T-cell (primary cell): ENCODE data around the gene VPS8. TPM values are rescaled to one million over a fixed set of nuclear protein-coding genes. Genes with fewer than 3 reads are reported as not detected.

ENCODE experiments used
- ATAC-seq, 4 experiments: fragments of 200-7000 bp in 3 of 4; fragments of 150-1000 bp in 1 of 4; cut with Tn5 transposase; replicated peaks in 1 of 4; 1 replicate in 3 of 4; 2 replicates in 1 of 4; pipeline ENCODE4 v1.10.0; 2021; ENCODE audit warnings: moderate library complexity in 3 of 4, mild to moderate bottlenecking in 2 of 4, moderate number of reproducible peaks in 1 of 4
- CTCF ChIA-PET, 2 donors: fragments of 300-600 bp; sonication (Branson Sonifier 250); formaldehyde crosslinking; loops; one replicate each; lab custom pipeline; 2022; ENCODE audit warnings: antibody characterized with exemption in 2 of 2; lab: Charles Lee
- POLR2A ChIA-PET, 2 donors: fragments of 300-600 bp; sonication (Branson Sonifier 250); formaldehyde crosslinking; loops; one replicate each; lab custom pipeline; 2022; ENCODE audit warnings: antibody characterized with exemption in 2 of 2; lab: Charles Lee
- DNase-seq, 35 experiments: peaks; one replicate each; pipeline versions ENCODE4 v3.0.0 to v3.0.0-alpha.2; 2013 to 2023
- H3K27ac ChIP-seq: one replicate; pipeline ENCODE4 v1.5.1; 2013; ENCODE audit warnings: low read length
- H3K27me3 ChIP-seq, 2 experiments: replicated peaks in 1 of 2; 1 replicate in 1 of 2; 2 replicates in 1 of 2; pipeline versions ENCODE4 v1.6.1 to v1.7.0; 2013; ENCODE audit warnings: low read length in 1 of 2, mixed read lengths in 1 of 2; ENCODE audit not compliant: control insufficient read depth in 2 of 2, insufficient read depth in 2 of 2; ENCODE audit errors: extremely low read depth in 1 of 2
- H3K36me3 ChIP-seq, 2 donors: 1 replicate in 1 of 2; 2 replicates in 1 of 2; pipeline versions ENCODE4 v1.6.1 to v1.7.0; 2013; ENCODE audit warnings: low read length in 1 of 2; ENCODE audit not compliant: control insufficient read depth in 2 of 2, insufficient read depth in 1 of 2; ENCODE audit errors: extremely low read depth in 1 of 2
- H3K4me1 ChIP-seq, 2 experiments: 1 replicate in 1 of 2; 2 replicates in 1 of 2; pipeline versions ENCODE4 v1.6.1 to v1.7.0; 2013; ENCODE audit warnings: low read length in 2 of 2, mixed read lengths in 1 of 2; ENCODE audit not compliant: insufficient read depth in 2 of 2, control insufficient read depth in 1 of 2; ENCODE audit errors: extremely low read depth in 1 of 2
- H3K4me3 ChIP-seq, 2 donors: 1 replicate in 1 of 2; 2 replicates in 1 of 2; pipeline versions ENCODE4 v1.5.1 to v1.7.0; 2013; ENCODE audit warnings: mild to moderate bottlenecking in 2 of 2, low read length in 1 of 2, moderate library complexity in 1 of 2; ENCODE audit not compliant: control insufficient read depth in 1 of 2; ENCODE audit errors: extremely low read depth in 1 of 2
- H3K9me3 ChIP-seq: 2 replicates; pipeline ENCODE4 v1.7.0; 2013
- H3K27ac Mint-ChIP-seq, 2 donors: one replicate each; pipeline ENCODE4 v1.8.0; 2020 to 2021; ENCODE audit warnings: mild to moderate bottlenecking in 2 of 2, mixed read lengths in 2 of 2
- H3K27me3 Mint-ChIP-seq, 2 donors: one replicate each; pipeline ENCODE4 v1.8.0; 2021 to 2022; ENCODE audit warnings: mixed read lengths in 2 of 2
- H3K36me3 Mint-ChIP-seq: one replicate; pipeline ENCODE4 v1.8.0; 2021; ENCODE audit warnings: mixed read lengths
- H3K4me1 Mint-ChIP-seq, 3 donors: one replicate each; pipeline ENCODE4 v1.8.0; 2020 to 2022; ENCODE audit warnings: mixed read lengths in 3 of 3, mild to moderate bottlenecking in 1 of 3
- H3K4me3 Mint-ChIP-seq, 3 donors: one replicate each; pipeline ENCODE4 v1.8.0; 2020 to 2022; ENCODE audit warnings: mild to moderate bottlenecking in 3 of 3, mixed read lengths in 3 of 3, moderate library complexity in 3 of 3
- H3K9me3 Mint-ChIP-seq, 3 donors: one replicate each; pipeline ENCODE4 v1.8.0; 2020 to 2022; ENCODE audit warnings: mixed read lengths in 3 of 3
- WGBS: methylation state at CpG from one replicate; pipeline ENCODE4 v1.1.5; 2013; ENCODE audit warnings: missing lambda C conversion rate; ENCODE audit not compliant: insufficient coverage; 5-methylcytosine and 5-hydroxymethylcytosine counted together
- total RNA-seq, 35 experiments: library from RNA in 6 of 35; stranded (reverse) in 6 of 35; fragments of 120-200 nt in 1 of 35; gene quantifications; one replicate each; pipeline versions ENCODE4 v1.2.1 to v1.2.4 and lab custom pipeline; 2013 to 2026

The VPS8 gene
- total RNA-seq, 5 donors from 2014 or later (not counting 1 experiment from before 2014, with no cell fraction given): 59.2 to 95.6 (median 71.0) TPM

GRCh38 chr3:185071287-185071800 lies 259.4 kb downstream of the VPS8 start:
- no peak overlapping the region for H3K27ac Mint-ChIP-seq
- no peak overlapping the region for H3K27ac ChIP-seq
- H3K4me1 Mint-ChIP-seq: no peaks in the 10 kb centered on the region

GRCh38 chr3:185075547-185075946 lies 263.6 kb downstream of the VPS8 start:
- no peaks in the 10 kb centered on the region for H3K9me3 Mint-ChIP-seq
- ChIA-PET POLR2A (no interaction called here), CTCF (no interaction called here)
- no peak for ATAC-seq
- Histone ChIP-seq H3K27ac (no peak overlapping the region), H3K9me3 (no peaks in the 10 kb centered on the region), H3K36me3 (no peaks in the 10 kb centered on the region), H3K27me3 (peaks cover 0 to 11% of the 10 kb centered on the region in 2 experiments), H3K4me1 (no peaks in the 10 kb centered on the region), H3K4me3 (no peak overlapping the region)
- no peaks in the 10 kb centered on the region for H3K36me3 Mint-ChIP-seq
- H3K4me3 Mint-ChIP-seq: no peak overlapping the region
- H3K27me3 Mint-ChIP-seq: peaks cover 9 to 12% of the 10 kb centered on the region in 2 donors
- DNase-seq: no peak
- no peaks in the 10 kb centered on the region for H3K4me1 Mint-ChIP-seq
- no peak overlapping the region for H3K27ac Mint-ChIP-seq
- WGBS: 91% methylated on average over 13 of the region's 13 CpGs

More at GRCh38 chr3:185071287-185071800, 259.4 kb downstream of the VPS8 start:
- Histone ChIP-seq H3K4me1 (no peaks in the 10 kb centered on the region), H3K9me3 (no peaks in the 10 kb centered on the region), H3K36me3 (no peaks in the 10 kb centered on the region), H3K4me3 (no peak overlapping the region), H3K27me3 (peaks cover 0 to 21% of the 10 kb centered on the region in 2 experiments)
- ChIA-PET POLR2A (no interaction called here), CTCF (no interaction called here)
- no peaks in the 10 kb centered on the region for H3K36me3 Mint-ChIP-seq
- peaks cover 4 to 10% of the 10 kb centered on the region in 2 donors for H3K27me3 Mint-ChIP-seq
- WGBS: 74% methylated on average over 7 of the region's 7 CpGs
- H3K9me3 Mint-ChIP-seq: no peaks in the 10 kb centered on the region
- no peak for DNase-seq
- ATAC-seq: no peak
- H3K4me3 Mint-ChIP-seq: no peak overlapping the region

DNA sequence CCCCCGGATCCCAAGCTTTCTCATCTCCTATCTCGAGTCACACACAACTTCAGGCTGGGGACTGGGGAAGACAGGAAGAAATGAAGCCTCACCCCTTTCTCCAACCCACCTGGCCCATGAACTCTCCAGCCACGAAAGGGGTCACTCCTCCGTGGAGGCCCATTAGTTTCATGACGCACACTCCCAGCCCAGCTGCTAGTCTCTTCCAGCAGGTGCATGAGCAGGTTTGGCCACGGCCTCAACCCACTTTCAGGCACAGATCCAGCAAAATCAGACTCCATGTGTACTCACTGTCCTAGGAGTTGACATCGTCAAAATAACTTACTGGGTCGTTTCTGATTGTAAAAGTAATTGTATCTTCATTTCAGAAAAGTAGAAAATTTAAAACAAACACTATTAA lies 264.3 kb downstream of the VPS8 start:
- peaks cover 0 to 9% of the 10 kb centered on the region in 2 experiments for H3K27me3 ChIP-seq
- H3K36me3 ChIP-seq: no peaks in the 10 kb centered on the region
- no peaks in the 10 kb centered on the region for H3K4me1 ChIP-seq
- H3K4me1 Mint-ChIP-seq: no peaks in the 10 kb centered on the region
- no peak for ATAC-seq
- 86% methylated on average over 5 of the region's 8 CpGs for WGBS
- no peaks in the 10 kb centered on the region for H3K9me3 ChIP-seq
- ChIA-PET POLR2A (no interaction called here), CTCF (no interaction called here)
- no peak overlapping the region for H3K27ac Mint-ChIP-seq
- H3K4me3 ChIP-seq: no peak overlapping the region
- H3K9me3 Mint-ChIP-seq: no peaks in the 10 kb centered on the region
- no peak overlapping the region for H3K27ac ChIP-seq
- H3K36me3 Mint-ChIP-seq: no peaks in the 10 kb centered on the region
- DNase-seq: no peak
- peaks cover 9 to 12% of the 10 kb centered on the region in 2 donors for H3K27me3 Mint-ChIP-seq
- H3K4me3 Mint-ChIP-seq: no peak overlapping the region

GRCh38 chr3:185079625-185080024 lies 267.7 kb downstream of the VPS8 start:
- Mint-ChIP-seq H3K27ac (no peak overlapping the region), H3K27me3 (peaks cover 5 to 8% of the 10 kb centered on the region in 2 donors), H3K4me1 (no peaks in the 10 kb centered on the region), H3K9me3 (no peaks in the 10 kb centered on the region), H3K36me3 (no peaks in the 10 kb centered on the region), H3K4me3 (no peak overlapping the region)
- no peak for DNase-seq
- Histone ChIP-seq H3K36me3 (no peaks in the 10 kb centered on the region), H3K27me3 (peaks cover 0 to 5% of the 10 kb centered on the region in 2 experiments), H3K4me3 (no peak overlapping the region), H3K4me1 (no peaks in the 10 kb centered on the region), H3K27ac (no peak overlapping the region), H3K9me3 (no peaks in the 10 kb centered on the region)
- ChIA-PET POLR2A (no interaction called here), CTCF (no interaction called here)
- ATAC-seq: no peak
- WGBS: no CpG with 5 or more reads among the region's 1 CpG

DNA sequence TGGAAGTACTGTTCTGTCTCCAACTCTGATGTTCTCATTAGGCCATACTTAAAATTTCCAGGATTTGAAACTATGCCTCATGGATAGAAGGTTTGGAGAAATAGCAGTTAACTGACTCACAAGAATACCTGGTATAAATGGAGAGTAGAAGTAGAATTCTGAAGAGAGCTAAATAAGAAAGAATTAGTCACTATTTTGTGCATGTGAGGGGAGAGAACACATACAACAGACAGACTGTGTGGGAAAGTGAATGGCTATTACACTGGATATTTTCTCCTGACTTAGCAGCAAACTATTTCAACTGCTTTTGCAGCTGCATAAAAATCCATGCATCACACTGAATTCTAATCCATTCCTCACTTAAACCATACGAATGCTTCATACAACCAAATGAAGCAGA lies 269.6 kb downstream of the VPS8 start:
- no peaks in the 10 kb centered on the region for H3K36me3 Mint-ChIP-seq
- Histone ChIP-seq H3K27ac (no peak overlapping the region), H3K27me3 (no peaks in the 10 kb centered on the region), H3K4me3 (no peak overlapping the region), H3K36me3 (no peaks in the 10 kb centered on the region), H3K9me3 (no peaks in the 10 kb centered on the region), H3K4me1 (no peaks in the 10 kb centered on the region)
- ChIA-PET CTCF (no interaction called here), POLR2A (no interaction called here)
- peaks cover 2 to 15% of the 10 kb centered on the region in 2 donors for H3K27me3 Mint-ChIP-seq
- ATAC-seq (no peak), DNase-seq (no peak)
- no peaks in the 10 kb centered on the region for H3K4me1 Mint-ChIP-seq
- no peak overlapping the region for H3K4me3 Mint-ChIP-seq
- no peaks in the 10 kb centered on the region for H3K9me3 Mint-ChIP-seq
- no peak overlapping the region for H3K27ac Mint-ChIP-seq
- 60% methylated on average over 1 of the region's 1 CpG for WGBS

DNA sequence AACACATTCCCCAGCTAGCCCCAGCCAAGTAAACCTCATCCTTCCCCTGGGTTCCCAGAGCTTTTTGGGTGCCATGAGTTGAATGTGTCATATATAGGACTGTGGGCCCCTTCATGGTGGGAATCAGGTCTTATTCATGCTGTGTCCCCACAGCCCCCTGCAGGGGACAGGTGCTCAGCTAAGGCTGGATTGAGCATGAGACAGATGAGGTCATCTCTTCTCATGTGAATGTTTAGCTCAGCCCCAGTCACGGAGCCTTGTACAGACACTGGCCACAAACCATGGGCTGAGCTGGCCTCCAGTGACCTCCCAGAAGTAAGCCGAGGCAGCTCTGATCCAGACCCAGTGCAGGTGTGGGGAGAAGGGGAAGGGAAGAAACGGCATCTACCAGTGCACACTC lies 270.2 kb downstream of the VPS8 start:
- Mint-ChIP-seq H3K9me3 (no peaks in the 10 kb centered on the region), H3K4me1 (no peaks in the 10 kb centered on the region), H3K27ac (no peak overlapping the region), H3K36me3 (no peaks in the 10 kb centered on the region), H3K4me3 (no peak overlapping the region), H3K27me3 (peaks cover 0 to 11% of the 10 kb centered on the region in 2 donors)
- Histone ChIP-seq H3K27me3 (no peaks in the 10 kb centered on the region), H3K36me3 (no peaks in the 10 kb centered on the region), H3K4me3 (no peak overlapping the region), H3K4me1 (no peaks in the 10 kb centered on the region), H3K27ac (no peak overlapping the region), H3K9me3 (no peaks in the 10 kb centered on the region)
- WGBS: 72% methylated on average over 3 of the region's 3 CpGs
- ChIA-PET POLR2A (no interaction called here), CTCF (interaction anchor here in 1 of 2 donors (0.5 kb wide), 1 partner anchor 540 kb away, joined by 3 read pairs; no protein-coding TSS in a partner anchor)
- ATAC-seq: no peak
- DNase-seq: no peak

DNA sequence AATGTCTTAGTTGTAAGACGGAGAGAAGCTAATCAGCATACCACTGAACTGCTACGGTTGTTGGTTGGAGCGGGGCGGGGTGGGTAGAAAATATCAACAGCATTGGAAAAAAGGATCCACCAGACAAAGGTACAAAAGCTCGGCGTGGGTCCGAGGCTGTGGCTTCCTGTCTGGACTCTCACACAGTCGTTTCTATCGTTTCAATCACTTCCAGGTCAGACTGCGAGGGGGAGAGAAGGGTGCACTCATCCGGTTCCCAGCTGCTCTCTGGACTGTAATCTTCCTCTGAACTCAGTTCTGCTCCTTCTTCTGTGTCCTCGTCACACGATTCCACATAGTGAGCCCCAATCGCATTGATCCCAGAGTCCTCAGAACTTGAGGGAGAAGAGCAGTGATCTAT lies 270.9 kb downstream of the VPS8 start:
- no peaks in the 10 kb centered on the region for H3K4me1 ChIP-seq
- ChIA-PET POLR2A (no interaction called here), CTCF (no interaction called here)
- H3K27me3 ChIP-seq: no peaks in the 10 kb centered on the region
- H3K9me3 ChIP-seq: no peaks in the 10 kb centered on the region
- DNase-seq (no peak), ATAC-seq (no peak)
- no peak overlapping the region for H3K4me3 ChIP-seq
- H3K36me3 ChIP-seq: no peaks in the 10 kb centered on the region
- no peak overlapping the region for H3K27ac ChIP-seq
- H3K9me3 Mint-ChIP-seq: no peaks in the 10 kb centered on the region
- no peaks in the 10 kb centered on the region for H3K4me1 Mint-ChIP-seq
- no peak overlapping the region for H3K27ac Mint-ChIP-seq
- 89% methylated on average over 10 of the region's 14 CpGs for WGBS
- no peak overlapping the region for H3K4me3 Mint-ChIP-seq
- no peaks in the 10 kb centered on the region for H3K36me3 Mint-ChIP-seq
- H3K27me3 Mint-ChIP-seq: peaks cover 0 to 14% of the 10 kb centered on the region in 2 donors
